ENCODE measurements around the gene C3orf70.
A peak's percentile ranks its signal among the peaks of the same experiment; 100 is the strongest.

GRCh38 chr3:185071287-185071800 is 81.5 kb downstream of the C3orf70 start:
- TF ChIP-seq CTCF (IDR thresholded peaks at IDR 0.05) (peak in 1 of 4 donors; percentile 9), POLR2A (IDR thresholded peaks at IDR 0.05) (no peak)

All from right lobe of liver (tissue), 4 donors.